GM12878 (cell line): ENCODE results near the gene BBS2. TPM values are rescaled to one million over a fixed set of nuclear protein-coding genes. Genes with fewer than 3 reads are reported as not detected.

Experiments used
- ATAC-seq: fragments of 200-7000 bp; cut with Tn5 transposase; 3 replicates; pipeline ENCODE4 v1.9.1; 2020; ENCODE audit warnings: mild to moderate bottlenecking, moderate library complexity
- BruUV-seq: library from RNA; stranded (reverse); fragments of 400-500 nt; replicated peaks from 2 replicates; lab custom pipeline; 2021; lab: Mats Ljungman, UMichigan
- CTCF ChIA-PET: fragments of 300-600 bp; sonication (Branson Sonifier 250); formaldehyde crosslinking; extraction: SDS; loops from one replicate; lab custom pipeline; 2021; ENCODE audit warnings: inconsistent platforms; lab: Yijun Ruan, JAX
- POLR2A ChIA-PET: fragments of 350-600 bp; formaldehyde crosslinking; extraction: SDS; loops from one replicate; lab custom pipeline; 2021; ENCODE audit warnings: inconsistent platforms; lab: Charles Lee
- RAD21 ChIA-PET: fragments of 300-600 bp; sonication (Branson Sonifier 250); formaldehyde crosslinking; loops from one replicate; lab custom pipeline; 2023; ENCODE audit warnings: antibody characterized with exemption; ENCODE audit not compliant: unreplicated experiment; lab: Charles Lee
- SMC1A ChIA-PET: fragments of 300-600 bp; sonication (Branson Sonifier 250); formaldehyde crosslinking; loops from one replicate; lab custom pipeline; 2023; ENCODE audit not compliant: unreplicated experiment, uncharacterized antibody; lab: Charles Lee
- DNase-seq: peaks from one replicate; pipeline ENCODE4 v3.0.0-alpha.2; 2011; ENCODE audit warnings: low read depth, low spot score
- FAIRE-seq: peaks from 3 replicates; lab custom pipeline; 2011; peaks lifted over from hg19 to GRCh38; lab: Jason Lieb, UNC
- H2AFZ ChIP-seq: 2 replicates; pipeline ENCODE4 v1.6.0; 2011; ENCODE audit warnings: low read depth, low read length, control low read depth; ENCODE audit not compliant: control insufficient read depth
- H3K27ac ChIP-seq: 2 replicates; pipeline ENCODE4 v1.5.1; 2011; ENCODE audit warnings: control low read depth; ENCODE audit not compliant: control insufficient read depth, insufficient read depth
- H3K27me3 ChIP-seq, 2 experiments: replicated peaks in 1 of 2; 2 replicates each; pipeline versions ENCODE4 v1.6.0 to v1.6.1; 2011; ENCODE audit warnings: low read length in 1 of 2; ENCODE audit not compliant: control insufficient read depth in 2 of 2, insufficient read depth in 2 of 2
- H3K36me3 ChIP-seq, 2 experiments: 2 replicates each; pipeline ENCODE4 v1.5.1; 2011; ENCODE audit warnings: low read length in 1 of 2; ENCODE audit not compliant: control insufficient read depth in 2 of 2, insufficient read depth in 2 of 2
- H3K4me1 ChIP-seq: 2 replicates; pipeline ENCODE4 v1.6.1; 2011; ENCODE audit warnings: mild to moderate bottlenecking, low read length, moderate library complexity, mixed read lengths; ENCODE audit not compliant: control insufficient read depth, insufficient read depth
- H3K4me2 ChIP-seq: 2 replicates; pipeline ENCODE4 v1.6.0; 2011; ENCODE audit warnings: control low read depth; ENCODE audit not compliant: control insufficient read depth, insufficient read depth
- H3K4me3 ChIP-seq: fragments of 200-600 bp; sonication (generic); 2 replicates; pipeline ENCODE4 v1.5.1; 2016
- H3K79me2 ChIP-seq: 2 replicates; pipeline ENCODE4 v1.6.0; 2011; ENCODE audit warnings: low read length; ENCODE audit not compliant: control insufficient read depth, insufficient read depth
- H3K9ac ChIP-seq: 2 replicates; pipeline ENCODE4 v1.8.0; 2011; ENCODE audit warnings: low read length, control low read depth, mixed read lengths; ENCODE audit not compliant: control insufficient read depth, insufficient read depth
- H3K9me3 ChIP-seq: replicated peaks from 3 replicates; pipeline ENCODE4 v1.5.1; 2011; ENCODE audit warnings: mild to moderate bottlenecking, low read length; ENCODE audit not compliant: control insufficient read depth, insufficient read depth
- H4K20me1 ChIP-seq: 2 replicates; pipeline ENCODE4 v1.6.0; 2011; ENCODE audit not compliant: control insufficient read depth, insufficient read depth
- ETV6 ChIP-seq, 2 experiments: fragments of 450-650 bp in 1 of 2; IDR thresholded peaks in 1 of 2; conservative IDR thresholded peaks in 1 of 2; 2 replicates each; pipeline ENCODE4 v1.6.1; 2014; ENCODE audit warnings: antibody characterized with exemption in 1 of 2, borderline replicate concordance in 1 of 2, low read depth in 1 of 2, mild to moderate bottlenecking in 1 of 2, moderate library complexity in 1 of 2
- FOS ChIP-seq: IDR thresholded peaks from 3 replicates; pipeline ENCODE4 v1.6.1; 2011; ENCODE audit warnings: borderline replicate concordance; ENCODE audit not compliant: insufficient read length; ENCODE audit errors: extremely low read depth
- KLF5 ChIP-seq: fragments of 450-650 bp; IDR thresholded peaks from 2 replicates; pipeline ENCODE4 v1.6.1; 2014; ENCODE audit warnings: mild to moderate bottlenecking; ENCODE audit not compliant: partially characterized antibody
- SMC3 ChIP-seq: IDR thresholded peaks from 2 replicates; pipeline ENCODE4 v1.6.1; 2011; ENCODE audit warnings: low read length, improper control_type of control experiment, borderline replicate concordance
- SREBF1 ChIP-seq: IDR thresholded peaks from 2 replicates; pipeline ENCODE4 v1.6.1; 2012; ENCODE audit warnings: mild to moderate bottlenecking, low read length
- TBL1XR1 ChIP-seq: IDR thresholded peaks from 2 replicates; pipeline ENCODE4 v1.6.1; 2012; ENCODE audit warnings: low read depth, low read length, improper control_type of control experiment
- YBX1 ChIP-seq: fragments of 450-650 bp; IDR thresholded peaks from 2 replicates; pipeline ENCODE4 v1.6.1; 2016; ENCODE audit warnings: antibody characterized with exemption
- WGBS: methylation state at CpG from one replicate; pipeline ENCODE4 v1.1.6; 2016; ENCODE audit warnings: low lambda C conversion rate; ENCODE audit not compliant: insufficient replicate concordance, insufficient coverage; ENCODE audit errors: missing lambda C conversion rate; 5-methylcytosine and 5-hydroxymethylcytosine counted together
- in situ Hi-C: fragments of 300-500 bp; cut with MboI; formaldehyde crosslinking; loops from 9 replicates; pipeline ENCODE4 v1.14.3; 2018; ENCODE audit warnings: mixed read lengths
- intact Hi-C: fragments of 100-400 bp; cut with micrococcal nuclease; formaldehyde crosslinking; loops from one replicate; pipeline ENCODE4 v1.14.2; 2022; ENCODE audit not compliant: unreplicated experiment
- polyA plus RNA-seq, 11 experiments: library from polyadenylated mRNA; depleted of rRNA in 4 of 11; unstranded in 6 of 11; stranded (reverse) in 5 of 11; fragments of >200 nt; fragmentation: Nextera tagmentation in 4 of 11; fragmentation: Illumina TruSeq in 1 of 11; extraction: Ambion mirVana in 4 of 11; extraction: Trizol in 1 of 11; gene quantifications; 1 replicate in 1 of 11; 2 replicates in 10 of 11; pipeline versions ENCODE4 v1.2.1 to v1.2.3, GENCODE V29; 2011 to 2016; ENCODE audit warnings: inconsistent platforms in 2 of 11, missing spikeins in 2 of 11, low read depth in 1 of 11
- total RNA-seq, 4 experiments: library from RNA; depleted of rRNA in 3 of 4; stranded (reverse); fragments of >200 nt in 3 of 4; fragmentation: Illumina TruSeq in 1 of 4; extraction: Trizol in 1 of 4; gene quantifications; 2 replicates each; pipeline versions ENCODE4 v1.2.1 to v1.2.3, GENCODE V29; 2013 to 2021

Gene BBS2
- total and polyA plus RNA-seq, 10 of the 15 experiments (the other 5 are each of a cell fraction or from before 2014, with no cell fraction given) = 4.9 to 38.3 (median 16.4) TPM

DNA sequence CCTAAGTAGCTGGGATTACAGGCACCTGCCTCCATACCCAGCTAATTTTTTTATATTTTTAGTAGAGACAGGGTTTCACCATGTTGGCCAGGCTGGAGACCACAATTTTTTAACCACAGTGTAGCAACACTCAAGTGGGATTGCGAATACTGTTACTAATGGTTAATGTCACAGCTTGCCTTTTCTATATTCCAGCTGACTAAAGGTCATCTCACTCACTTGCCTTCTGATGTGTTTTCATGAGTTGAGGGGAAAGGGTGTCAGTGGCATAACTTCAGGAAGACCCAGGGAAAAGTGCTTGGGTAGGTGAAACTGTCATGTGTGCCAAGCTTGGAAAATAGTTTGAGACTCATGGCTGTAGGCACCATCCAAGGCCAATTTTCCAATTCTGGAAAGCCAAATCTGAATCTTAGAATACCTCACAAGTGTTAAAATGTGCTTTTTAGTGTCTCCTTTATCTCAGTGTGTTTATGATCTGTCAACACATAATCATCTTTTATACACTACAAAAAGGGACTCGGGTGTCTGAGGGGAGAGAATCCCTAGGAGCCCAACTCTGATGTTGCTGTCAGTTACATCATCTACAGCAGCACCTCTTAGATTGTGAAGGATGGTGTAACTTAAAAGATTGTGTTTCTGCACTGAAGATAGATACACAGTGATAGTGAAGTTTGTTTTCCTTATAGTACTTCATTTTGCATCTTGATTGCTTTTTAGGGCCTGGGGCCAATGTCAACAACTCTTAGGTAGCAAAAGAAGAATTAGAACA lies 41.4 kb downstream of the BBS2 start (continued):
- TF ChIP-seq TBL1XR1 = no peak

DNA sequence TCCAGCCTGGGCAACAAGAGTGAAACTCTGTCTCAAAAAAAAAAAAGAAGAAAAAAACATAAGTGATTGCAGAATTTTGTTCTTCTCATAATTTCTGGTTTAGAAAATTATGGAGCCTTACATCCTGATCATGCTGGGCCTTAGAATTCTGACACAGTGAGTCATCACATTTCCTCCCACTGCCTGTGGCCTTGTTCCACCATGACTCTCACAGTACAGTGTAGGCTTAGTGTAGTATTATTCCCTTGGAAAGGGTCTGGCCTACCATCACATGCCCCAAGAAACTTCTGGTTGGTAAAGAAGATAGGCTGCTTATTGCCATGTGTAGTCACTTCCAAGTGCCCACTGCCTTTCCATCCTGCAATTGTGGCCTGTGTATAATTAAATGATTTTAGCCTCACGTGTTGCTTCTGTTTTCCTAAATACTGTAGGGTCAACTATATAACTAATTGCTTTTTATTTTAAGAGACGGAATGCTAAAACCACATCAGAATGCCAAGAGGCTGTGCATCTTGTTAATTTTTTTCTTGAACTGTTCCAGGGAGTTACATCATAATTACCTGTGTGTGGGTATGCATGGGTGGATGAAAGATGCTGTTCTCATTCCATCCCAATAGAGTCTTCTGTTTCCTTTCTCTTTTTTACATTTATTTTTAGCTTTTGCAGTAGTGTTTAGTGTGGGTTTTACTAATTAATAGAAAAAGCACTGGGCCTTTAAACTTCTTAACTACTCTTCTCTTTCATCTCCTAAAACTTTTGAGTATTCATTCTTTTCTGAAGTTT lies 42.5 kb downstream of the BBS2 start:
- H3K4me3 ChIP-seq = no peak overlapping the region
- ATAC-seq = no peak

More for the DNA sequence above, 42.5 kb downstream of the BBS2 start:
- Histone ChIP-seq H3K4me1 (no peaks in the 10 kb centered on the region), H2AFZ (no peak overlapping the region), H4K20me1 (no peaks in the 10 kb centered on the region), H3K27ac (no peak overlapping the region), H3K27me3 (no peaks in the 10 kb centered on the region), H3K36me3 (peaks cover 3 to 25% of the 10 kb centered on the region in 2 experiments; a peak in 3 of 4 replicates), H3K4me2 (no peak overlapping the region), H3K9me3 (no peaks in the 10 kb centered on the region), H3K9ac (no peak overlapping the region), H3K79me2 (no peaks in the 10 kb centered on the region)
- intact Hi-C loops (no loop called here), in situ Hi-C loops (no loop called here)
- ChIA-PET POLR2A (no interaction called here), SMC1A (no interaction called here), CTCF (no interaction called here), RAD21 (no interaction called here)
- DNase-seq (no peak), FAIRE-seq (no peak)
- no peak for TF ChIP-seq YBX1
- TF ChIP-seq SMC3 = no peak
- no peak for TF ChIP-seq FOS
- TF ChIP-seq ETV6 (conservative IDR thresholded peaks at IDR 0.05 in 1 of 2, IDR thresholded peaks at IDR 0.05 in 1 of 2; ENCODE audit: borderline replicate concordance in 1 of 2, low read depth in 1 of 2) = no peak
- no peak for TF ChIP-seq KLF5
- no peak for TF ChIP-seq SREBF1
- no TSS peak for BruUV-seq
- 100% methylated on average over 2 of the region's 2 CpGs for WGBS
